HG03039 (cell line): ENCODE measurements around the gene EEF1AKMT1.
A peak's percentile ranks its signal among the peaks of the same experiment; 100 is the strongest.

ENCODE experiments used
- ATAC-seq: cut with Tn5 transposase; IDR thresholded peaks from one replicate; pipeline ENCODE4 v1.9.1; 2021; ENCODE audit warnings: mild to moderate bottlenecking, moderate library complexity; ENCODE audit not compliant: unreplicated experiment

EEF1AKMT1 gene

DNA sequence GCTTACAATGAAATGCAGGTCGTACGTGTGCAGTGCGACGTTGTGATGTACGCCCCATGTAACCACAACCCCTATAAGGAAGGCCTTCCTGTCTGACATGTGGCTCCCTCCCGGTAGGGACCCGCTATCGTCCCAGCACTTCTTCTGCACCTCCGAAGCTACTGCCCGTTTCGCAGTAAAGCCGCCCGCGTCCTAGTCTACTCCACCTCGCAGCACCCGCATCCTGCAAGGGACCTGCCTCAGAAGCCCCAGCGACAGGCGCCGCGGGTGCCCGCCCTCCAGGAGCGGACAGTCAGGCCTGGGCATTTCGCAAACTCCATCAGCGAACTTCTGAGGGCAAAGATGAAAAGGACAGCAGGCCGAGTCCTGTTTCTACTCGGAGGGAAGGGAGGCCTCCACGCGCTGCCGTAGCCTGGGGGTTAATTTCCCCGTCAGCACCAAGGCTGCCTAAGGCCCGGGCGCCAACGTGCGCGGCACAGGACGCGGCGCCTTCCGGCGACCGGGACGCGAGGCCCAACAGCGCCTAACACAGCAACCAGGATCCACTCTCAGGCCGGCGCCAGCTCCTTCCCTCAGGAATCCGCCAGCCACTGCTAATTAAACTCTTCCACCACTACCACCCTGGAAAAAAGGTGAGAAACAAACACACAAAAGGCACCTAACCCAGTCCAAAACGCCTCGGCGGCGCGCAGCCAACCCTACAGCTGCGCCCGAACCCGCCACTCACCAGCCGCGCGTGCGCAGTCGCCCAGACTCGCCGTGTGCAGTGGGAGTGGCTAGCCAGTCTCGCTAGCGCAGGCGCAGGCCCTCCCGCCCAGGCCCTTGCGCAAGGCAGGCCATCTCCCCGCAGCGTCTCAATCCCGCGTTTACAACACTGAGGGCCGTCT, at the start of gene EEF1AKMT1:
Gene EEF1AKMT1 (minus strand): TSS at position 768 of the 887 bp plus-strand sequence. CDS start 16,363 bp downstream, outside the sequence.
- ATAC-seq, result peak; percentile 80

- no peak for ATAC-seq
These were observed 49.3 kb upstream of the EEF1AKMT1 start for GRCh38 chr13:20823071-20823470.

DNA sequence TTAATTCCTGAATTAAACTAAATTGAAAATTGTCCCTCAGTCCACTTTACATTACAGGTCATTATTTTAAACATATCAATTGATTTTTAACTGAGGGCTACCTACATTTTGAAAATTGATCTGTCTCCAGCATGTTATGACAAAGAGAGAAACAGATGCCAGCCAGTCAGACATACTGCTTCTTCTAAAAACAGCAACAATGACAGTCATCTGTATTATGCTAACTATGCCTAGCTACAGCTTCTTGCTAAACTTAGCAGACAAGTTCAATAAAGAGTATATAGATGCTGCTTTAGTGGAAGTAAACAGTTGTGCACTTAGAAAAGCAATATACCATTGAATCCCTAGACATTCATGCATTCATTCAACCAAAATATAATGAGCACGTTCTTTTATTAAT, 48.6 kb upstream of the EEF1AKMT1 start:
- no peak for ATAC-seq

GRCh38 chr13:20819715-20820114, 46.0 kb upstream of the EEF1AKMT1 start:
- no peak for ATAC-seq

DNA sequence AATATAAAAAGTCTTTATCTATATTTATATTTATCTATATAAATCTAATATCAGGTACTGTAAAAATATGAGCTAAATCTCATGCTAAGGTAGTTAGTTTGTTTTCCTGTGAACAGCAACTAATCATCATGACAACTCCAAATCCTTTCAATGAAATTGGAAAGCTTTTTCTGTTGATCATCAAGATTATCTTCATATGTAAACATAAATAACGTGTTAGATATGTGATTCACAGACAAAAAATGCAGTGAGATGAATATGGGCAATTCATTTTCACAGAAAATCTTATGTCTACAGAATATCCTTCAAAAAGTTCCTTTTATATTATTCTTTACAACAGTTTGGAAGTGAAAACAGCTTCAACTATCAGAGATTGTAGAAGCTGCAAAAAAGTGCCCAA, 41.7 kb upstream of the EEF1AKMT1 start:
- no peak for ATAC-seq

DNA sequence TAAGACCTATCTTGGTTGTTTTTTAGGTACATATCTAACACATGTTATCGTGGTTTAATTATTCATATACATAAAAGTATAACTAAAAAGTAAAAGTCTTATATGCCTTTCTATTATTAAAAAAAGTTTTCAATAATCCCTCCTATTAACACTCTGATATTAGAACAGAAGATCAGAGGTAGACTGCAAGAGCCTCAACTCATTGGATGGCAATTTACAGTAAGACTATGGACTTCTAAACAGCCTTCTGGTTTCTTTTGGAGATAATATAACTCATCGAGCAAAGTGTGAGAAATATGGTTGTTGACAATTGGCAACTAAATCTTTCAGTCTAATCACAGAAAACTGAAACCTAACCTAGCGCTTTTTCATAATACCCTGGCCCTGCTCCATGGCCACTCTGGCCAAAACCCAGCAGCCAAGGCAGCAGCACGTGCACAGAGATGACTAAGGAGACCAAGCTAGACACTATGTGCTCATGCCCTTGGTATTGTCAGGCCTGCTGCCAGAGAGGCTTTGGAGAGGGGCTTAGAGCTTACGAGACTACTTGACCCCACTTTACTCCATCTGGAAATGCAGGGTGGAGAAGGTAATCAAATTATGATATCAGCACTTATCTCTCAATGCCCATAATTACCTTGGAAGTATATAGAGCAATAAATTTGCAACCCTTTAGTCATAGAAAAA, 40.6 kb upstream of the EEF1AKMT1 start:
- ATAC-seq, result no peak

DNA sequence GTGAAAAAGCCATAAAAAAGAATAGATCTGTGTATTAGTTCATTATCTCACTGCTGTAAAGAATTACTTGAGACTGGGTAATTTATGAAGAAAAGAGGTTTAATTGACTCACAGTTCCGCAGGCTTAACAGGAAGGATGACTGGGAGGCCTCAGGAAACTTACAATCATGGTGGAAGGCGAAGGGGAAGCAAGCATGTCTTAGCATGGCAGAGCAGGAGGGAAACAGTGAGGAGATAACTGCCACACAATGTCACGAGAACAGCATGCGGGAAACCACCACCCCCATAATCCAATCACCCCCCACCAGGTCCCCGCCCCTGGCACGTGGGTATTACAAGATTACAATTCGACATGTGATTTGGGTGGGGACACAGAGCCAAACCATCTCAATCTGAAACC, 39.1 kb upstream of the EEF1AKMT1 start:
- no peak for ATAC-seq

DNA sequence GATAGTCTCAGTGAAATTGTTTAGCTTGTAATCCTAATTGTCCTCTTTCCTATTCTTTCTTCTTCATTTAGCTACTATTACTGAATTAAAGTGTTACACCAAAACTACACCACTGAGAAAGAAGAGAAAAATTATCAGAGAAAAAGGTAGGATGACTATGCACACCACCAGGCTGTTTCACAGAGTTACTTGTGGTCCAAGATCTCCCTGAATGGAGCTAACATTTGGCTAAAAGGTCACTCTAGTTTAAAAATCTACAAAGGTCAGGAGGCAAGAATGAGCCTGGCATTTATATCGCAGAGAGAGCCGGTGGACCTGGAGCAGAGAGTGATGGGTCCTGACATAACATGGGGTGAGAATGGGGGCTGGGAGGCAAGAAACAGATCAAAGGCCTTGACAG, 37.0 kb upstream of the EEF1AKMT1 start:
- ATAC-seq, result no peak

GRCh38 chr13:20808874-20809273, 35.1 kb upstream of the EEF1AKMT1 start:
- ATAC-seq, result no peak

- no peak for ATAC-seq
These were observed 29.6 kb upstream of the EEF1AKMT1 start for GRCh38 chr13:20803180-20803965.

DNA sequence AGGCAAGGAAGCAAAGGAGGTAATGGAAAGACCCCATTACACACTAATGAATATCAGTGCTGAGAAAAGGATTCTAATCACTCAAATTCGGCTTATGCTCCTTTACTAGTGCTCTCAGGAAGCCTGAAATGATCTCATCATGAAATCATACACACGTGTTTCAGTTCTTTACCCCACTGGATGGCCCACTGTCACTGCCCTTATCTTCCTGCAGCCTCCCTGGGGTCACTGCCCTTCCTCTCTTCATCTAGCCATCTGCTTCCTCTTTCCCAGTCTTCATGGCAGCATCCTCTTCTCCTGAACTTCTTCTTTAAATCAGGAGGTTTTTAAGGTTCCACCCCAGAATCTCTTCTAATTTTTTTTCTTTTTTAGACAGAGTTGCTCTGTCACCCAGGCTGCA, 27.9 kb upstream of the EEF1AKMT1 start:
- ATAC-seq, result no peak

GRCh38 chr13:20799726-20800416, 26.1 kb upstream of the EEF1AKMT1 start:
- no peak for ATAC-seq

DNA sequence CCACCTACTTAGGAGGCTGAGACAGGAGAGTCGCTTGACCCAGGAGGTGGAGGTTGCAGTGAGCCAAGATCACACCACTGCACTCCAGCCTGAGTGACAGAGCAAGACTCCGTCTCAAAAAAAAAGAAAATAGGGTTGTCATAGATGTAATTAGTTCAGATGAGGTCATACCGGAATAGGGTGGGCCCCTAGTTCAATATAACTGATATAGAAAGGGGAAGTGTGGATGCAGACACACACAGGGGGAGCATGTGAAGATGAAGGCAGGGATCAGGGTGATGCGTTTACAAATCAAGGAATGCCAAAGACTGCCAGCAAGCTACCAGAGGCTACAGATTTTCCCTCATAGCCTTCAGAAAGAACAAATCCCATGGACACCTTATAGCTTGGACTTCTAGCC, 24.3 kb upstream of the EEF1AKMT1 start:
- no peak for ATAC-seq

GRCh38 chr13:20796791-20797508, 23.2 kb upstream of the EEF1AKMT1 start:
- ATAC-seq, result no peak

DNA sequence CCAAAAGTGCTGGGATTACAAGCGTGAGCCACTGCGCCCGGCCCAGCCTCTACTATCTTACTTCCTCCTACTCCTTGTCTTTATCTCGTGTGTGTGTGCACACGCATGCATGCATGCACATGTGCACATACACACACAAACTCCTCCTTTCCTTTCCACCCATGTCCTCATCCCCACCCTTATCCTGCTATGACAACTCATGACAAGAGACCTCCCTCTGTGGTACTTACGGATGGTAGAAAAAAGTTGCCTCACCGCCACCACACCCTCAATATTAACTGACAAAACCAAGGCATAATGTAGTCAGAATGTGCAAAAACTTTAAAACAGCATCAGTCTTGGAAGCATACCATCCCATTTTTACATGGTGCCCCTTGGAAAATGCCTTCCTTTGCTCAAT, 15.9 kb upstream of the EEF1AKMT1 start:
- no peak for ATAC-seq

DNA sequence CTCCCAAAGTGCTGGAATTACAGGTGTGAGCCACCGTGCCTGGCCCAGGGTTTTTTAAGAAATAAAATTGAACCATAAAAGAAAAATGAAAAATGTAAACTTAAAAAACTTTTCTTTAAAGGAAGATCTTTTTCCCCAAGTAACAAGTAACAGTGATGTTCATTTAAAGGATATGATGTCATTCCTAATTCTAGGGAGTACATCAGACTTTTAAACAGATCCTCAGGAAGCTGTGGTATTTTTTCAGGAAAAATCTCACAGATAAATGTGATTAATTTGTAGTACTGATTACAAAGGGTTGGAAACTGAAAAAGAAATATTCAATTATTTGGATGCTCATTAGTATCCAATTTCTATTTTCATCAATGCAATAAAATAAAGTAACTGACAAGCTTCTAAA, 14.6 kb upstream of the EEF1AKMT1 start:
- ATAC-seq, result no peak

DNA sequence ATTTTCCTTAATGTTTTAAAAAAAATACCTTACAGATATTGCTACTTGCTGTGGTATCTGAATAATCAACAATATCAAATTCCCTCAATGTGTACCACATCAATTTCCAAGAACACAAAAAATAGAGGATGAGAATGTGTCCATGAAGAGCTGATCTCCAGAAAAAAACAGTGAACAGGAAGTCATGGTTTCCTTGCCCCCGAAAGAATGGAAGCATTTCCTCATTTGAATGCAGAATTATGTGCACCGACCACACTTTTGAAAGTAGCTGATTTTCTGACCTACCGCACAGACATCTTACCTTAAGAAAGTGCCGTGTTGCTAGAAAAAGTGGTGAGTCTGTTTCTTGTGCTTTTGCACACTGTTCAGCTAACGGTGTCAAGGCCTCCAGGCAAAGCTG, 13.4 kb upstream of the EEF1AKMT1 start:
- ATAC-seq, result no peak

- peak; percentile 90 for ATAC-seq
These were observed 8.5 kb upstream of the EEF1AKMT1 start for GRCh38 chr13:20782116-20782708.

DNA sequence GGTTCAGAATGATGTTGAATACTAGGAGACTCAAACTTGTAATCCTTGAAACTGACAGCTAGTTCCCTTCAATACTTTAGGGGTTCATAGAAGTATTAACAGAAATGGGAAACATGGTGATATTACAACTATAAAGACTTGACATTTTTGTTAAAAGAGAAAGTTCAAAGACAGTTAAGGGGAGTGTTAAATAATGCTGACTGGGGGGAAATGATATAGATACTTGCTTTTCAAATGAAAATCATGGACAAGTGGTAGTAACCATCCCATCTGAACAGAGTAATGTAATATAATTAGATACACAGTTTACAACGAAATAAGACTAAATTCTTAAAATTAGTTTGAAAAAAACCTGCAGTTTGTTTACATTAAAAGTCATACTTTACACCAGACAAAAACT, 6.6 kb upstream of the EEF1AKMT1 start:
- ATAC-seq, result no peak

DNA sequence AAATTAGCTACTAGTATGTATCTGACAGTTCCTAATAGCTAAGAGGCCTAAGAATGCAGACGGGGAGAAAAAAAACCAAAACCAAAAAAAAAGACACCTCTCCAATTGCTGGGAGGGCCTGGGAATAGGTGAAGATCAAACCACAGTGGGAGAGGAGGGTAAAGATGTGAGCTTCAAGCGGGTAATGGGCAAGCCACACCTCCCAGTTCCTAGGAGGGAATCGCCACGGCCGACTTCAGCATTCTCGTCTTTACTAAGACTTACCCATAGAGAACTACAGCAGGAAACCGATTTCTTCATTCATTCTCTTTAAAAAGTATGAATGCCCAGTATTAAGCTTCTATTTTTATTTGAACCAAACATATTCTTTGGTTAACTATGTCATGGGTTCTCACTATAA, 5.6 kb upstream of the EEF1AKMT1 start:
- no peak for ATAC-seq
